ENCODE data around the gene CCDC9B. TPM values are rescaled to one million over a fixed set of nuclear protein-coding genes. Genes with fewer than 3 reads are reported as not detected.

The CCDC9B gene
- total and polyA plus RNA-seq, 9 donors: 1.8 to 22.2 (median 7.3) TPM

DNA sequence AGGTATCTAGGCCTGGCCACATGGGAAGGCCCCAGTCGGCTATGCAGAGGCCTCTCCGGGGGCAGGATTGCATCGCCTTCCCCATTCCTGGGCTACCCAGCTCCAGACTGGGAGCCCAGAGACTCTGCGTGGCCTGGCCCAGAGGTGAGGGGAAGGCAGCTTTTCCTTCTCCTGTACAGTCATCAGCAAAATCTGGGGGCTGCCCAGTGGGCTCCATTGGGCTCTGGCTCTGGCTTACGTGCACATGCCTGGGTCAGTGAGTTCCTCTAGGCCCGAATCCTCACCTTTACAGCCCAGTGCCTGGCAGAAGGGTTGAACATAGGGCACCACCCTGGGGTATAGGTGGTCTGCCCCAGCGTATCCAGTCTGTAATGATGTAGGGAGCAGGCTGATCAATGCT, 53.9 kb downstream of the CCDC9B start:
- Histone ChIP-seq H3K27ac (no peak overlapping the region), H3K27me3 (peaks cover 6% of the 10 kb centered on the region), H3K4me3 (no peak overlapping the region), H3K36me3 (no peaks in the 10 kb centered on the region), H3K4me1 (ENCODE audit: insufficient read depth) (peaks cover 8% of the 10 kb centered on the region), H3K9me3 (no peaks in the 10 kb centered on the region)
- intact Hi-C loops (cut with DNase I): loop anchor here in 1 of 4 donors (10.0 kb wide), 1 partner anchor 78 kb away; no protein-coding TSS in a partner anchor
- DNase-seq: no peak
- no peak for TF ChIP-seq CTCF (IDR thresholded peaks at IDR 0.05)
- no peak for TF ChIP-seq EP300 (IDR thresholded peaks at IDR 0.05)
- TF ChIP-seq POLR2A (IDR thresholded peaks at IDR 0.05): no peak
- WGBS, 3 donors: 80 to 84% (median 84%) methylated on average over 7 of the region's 7 CpGs

GRCh38 chr15:40286061-40286532, 54.6 kb downstream of the CCDC9B start:
- H3K36me3 ChIP-seq: no peaks in the 10 kb centered on the region
- no peak overlapping the region for H3K27ac ChIP-seq
- peaks cover 8% of the 10 kb centered on the region for H3K27me3 ChIP-seq
- DNase-seq: no peak
- no peak overlapping the region for H3K4me3 ChIP-seq
- intact Hi-C loops (cut with DNase I): loop anchor here in 1 of 4 donors (10.0 kb wide), 1 partner anchor 79 kb away; no protein-coding TSS in a partner anchor
- H3K4me1 ChIP-seq (ENCODE audit: insufficient read depth): peaks cover 8% of the 10 kb centered on the region
- no peak for TF ChIP-seq POLR2A (IDR thresholded peaks at IDR 0.05)
- no peak for TF ChIP-seq EP300 (IDR thresholded peaks at IDR 0.05)
- no peak for TF ChIP-seq CTCF (IDR thresholded peaks at IDR 0.05)
- whole genome bisulfite sequencing, 3 donors: 87 to 91% (median 89%) methylated on average over 7 of the region's 7 CpGs
- H3K9me3 ChIP-seq: no peaks in the 10 kb centered on the region

GRCh38 chr15:40285554-40286011, 55.2 kb downstream of the CCDC9B start:
- no peak overlapping the region for H3K4me3 ChIP-seq
- H3K36me3 ChIP-seq: no peaks in the 10 kb centered on the region
- peaks cover 5% of the 10 kb centered on the region for H3K4me1 ChIP-seq (ENCODE audit: insufficient read depth)
- H3K27ac ChIP-seq: no peak overlapping the region
- H3K27me3 ChIP-seq: peaks cover 9% of the 10 kb centered on the region
- intact Hi-C loops (cut with DNase I): loop anchor here in 1 of 4 donors (10.0 kb wide), 1 partner anchor 79 kb away; no protein-coding TSS in a partner anchor
- no peaks in the 10 kb centered on the region for H3K9me3 ChIP-seq
- DNase-seq: no peak
- WGBS, 3 donors: 25 to 58% (median 33%) methylated on average over 1 of the region's 1 CpG
- TF ChIP-seq EP300 (IDR thresholded peaks at IDR 0.05): no peak

- TF ChIP-seq POLR2A (IDR thresholded peaks at IDR 0.05) (no peak), CTCF (IDR thresholded peaks at IDR 0.05) (no peak), EP300 (IDR thresholded peaks at IDR 0.05) (no peak)
Measured at GRCh38 chr15:40285151-40285550, 55.6 kb downstream of the CCDC9B start.

DNA sequence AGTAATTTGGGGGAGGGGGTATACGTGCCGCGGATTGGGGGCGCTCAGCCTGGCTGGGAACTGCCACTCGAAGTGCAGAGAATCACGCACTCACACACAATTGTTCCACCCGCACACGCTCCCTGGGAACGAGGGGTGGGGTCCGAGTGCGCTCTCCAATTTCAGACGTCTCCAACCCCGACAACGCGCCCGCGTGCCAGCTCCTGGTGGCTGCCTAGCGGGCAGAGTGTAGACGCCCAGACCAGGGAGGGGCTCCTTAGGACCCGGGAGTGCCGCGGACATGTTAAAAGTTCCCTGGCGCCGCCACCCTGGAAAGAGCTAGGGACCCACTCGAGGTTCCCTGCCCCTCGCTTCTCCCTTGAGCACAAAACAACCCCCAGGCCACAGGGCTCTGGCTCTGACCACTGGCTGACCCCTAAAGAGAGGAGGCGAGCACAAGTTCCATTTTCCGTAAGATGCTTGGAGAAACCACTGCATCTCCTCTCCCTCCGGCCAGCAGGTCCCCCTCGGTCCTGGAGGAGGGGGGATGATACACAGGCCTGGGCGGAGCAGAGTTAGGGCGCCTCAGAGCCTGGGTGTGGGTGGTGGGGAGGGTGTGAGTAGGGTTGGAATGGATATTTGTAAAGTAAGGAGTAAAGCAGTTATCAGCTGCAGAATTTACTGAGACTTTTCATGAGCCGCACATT, 57.0 kb downstream of the CCDC9B start:
- no peak overlapping the region for H3K27ac ChIP-seq
- TF ChIP-seq EP300 (IDR thresholded peaks at IDR 0.05): no peak
- no peak for TF ChIP-seq POLR2A (IDR thresholded peaks at IDR 0.05)
- TF ChIP-seq CTCF (IDR thresholded peaks at IDR 0.05): no peak
- peaks cover 9% of the 10 kb centered on the region for H3K27me3 ChIP-seq

More at GRCh38 chr15:40285151-40285550, 55.6 kb downstream of the CCDC9B start:
- Histone ChIP-seq H3K4me3 (no peak overlapping the region), H3K27ac (no peak overlapping the region), H3K9me3 (no peaks in the 10 kb centered on the region), H3K36me3 (no peaks in the 10 kb centered on the region), H3K27me3 (peaks cover 9% of the 10 kb centered on the region), H3K4me1 (ENCODE audit: insufficient read depth) (peaks cover 5% of the 10 kb centered on the region)
- 75 to 84% (median 78%) methylated on average over 4 of the region's 4 CpGs for WGBS, 3 donors
- intact Hi-C loops (cut with DNase I): loop anchor here in 1 of 4 donors (10.0 kb wide), 1 partner anchor 80 kb away; no protein-coding TSS in a partner anchor
- no peak for DNase-seq

More for the DNA sequence above, 57.0 kb downstream of the CCDC9B start:
- H3K4me1 ChIP-seq (ENCODE audit: insufficient read depth): peaks cover 9% of the 10 kb centered on the region
- no peaks in the 10 kb centered on the region for H3K36me3 ChIP-seq
- H3K9me3 ChIP-seq: no peaks in the 10 kb centered on the region
- DNase-seq: no peak
- intact Hi-C loops (cut with DNase I): loop anchor here in 3 of 4 donors (5.0 to 10.0 kb wide), 3 partner anchors 81 to 139 kb away; no protein-coding TSS in a partner anchor
- WGBS, 3 donors: 26 to 35% (median 30%) methylated on average over 31 to 33 of the region's 33 CpGs
- H3K4me3 ChIP-seq: no peak overlapping the region
